ENCODE data around the gene FAR2.

DNA sequence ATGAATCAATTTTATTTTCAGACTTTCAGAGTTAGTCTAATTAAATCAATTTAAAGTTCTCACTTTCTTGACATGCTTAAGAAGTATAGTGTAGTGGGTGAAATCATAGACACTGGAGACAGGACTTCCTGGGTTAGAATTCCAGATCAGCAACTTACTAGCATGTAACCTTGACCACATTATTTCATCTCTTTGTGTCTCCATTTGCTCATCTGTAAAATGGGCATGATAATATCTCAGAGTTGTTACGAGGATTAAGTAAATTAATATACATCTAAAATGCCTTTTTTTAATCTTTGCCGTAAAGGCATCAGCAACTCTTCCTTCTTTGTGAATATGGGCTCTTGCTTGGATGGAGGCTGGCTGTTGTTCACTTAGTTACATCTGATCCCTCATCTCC is 233.2 kb downstream of the FAR2 start:
- no peak for TF ChIP-seq CTCF (IDR thresholded peaks at IDR 0.05)
- TF ChIP-seq ZFX (IDR thresholded peaks at IDR 0.05; ENCODE audit: borderline replicate concordance), result no peak
